Transverse colon (tissue), 4 donors: ENCODE data around the gene PRPSAP2. TPM values are rescaled to one million over a fixed set of nuclear protein-coding genes. Genes with fewer than 3 reads are reported as not detected.
A peak's percentile ranks its signal among the peaks of the same experiment; 100 is the strongest.

Experiments used
- DNase-seq: peaks from one replicate; pipeline ENCODE4 v3.0.0-alpha.2; 2019
- H3K27ac ChIP-seq, 4 donors: fragments of 200-600 bp; sonication (generic); 2 replicates each; pipeline ENCODE4 v1.5.1; 2016 to 2018; ENCODE audit warnings: inconsistent platforms in 4 of 4
- H3K27me3 ChIP-seq: fragments of 200-600 bp; sonication (generic); 2 replicates; pipeline ENCODE4 v1.5.1; 2017; ENCODE audit warnings: inconsistent platforms
- H3K36me3 ChIP-seq, 4 donors: fragments of 200-600 bp; sonication (generic); 2 replicates each; pipeline ENCODE4 v1.5.1; 2017 to 2019; ENCODE audit warnings: inconsistent platforms in 4 of 4
- H3K4me1 ChIP-seq, 4 donors: fragments of 200-600 bp; sonication (generic); 2 replicates each; pipeline ENCODE4 v1.5.1; 2017 to 2020; ENCODE audit warnings: inconsistent platforms in 4 of 4
- H3K4me3 ChIP-seq, 4 donors: fragments of 200-600 bp; sonication (generic); 1 replicate in 1 of 4; 2 replicates in 3 of 4; pipeline versions ENCODE4 v1.5.1 to v1.6.1; 2017 to 2019; ENCODE audit warnings: inconsistent platforms in 4 of 4
- H3K9me3 ChIP-seq, 2 donors: fragments of 200-600 bp; sonication (generic); 2 replicates each; pipeline ENCODE4 v1.5.1; 2017 to 2019; ENCODE audit warnings: inconsistent platforms in 2 of 2
- CTCF ChIP-seq, 5 experiments: fragments of 200-600 bp in 3 of 5; fragments of 450-650 bp in 2 of 5; sonication (generic) in 3 of 5; IDR thresholded peaks; 1 replicate in 2 of 5; 2 replicates in 3 of 5; pipeline ENCODE4 v1.5.1; 2016 to 2017; ENCODE audit warnings: antibody characterized with exemption in 5 of 5, inconsistent platforms in 3 of 5, mild to moderate bottlenecking in 2 of 5, moderate library complexity in 1 of 5
- EP300 ChIP-seq: sonication (generic); formaldehyde crosslinking; IDR thresholded peaks from one replicate; pipeline ENCODE4 v1.6.1; 2017; ENCODE audit warnings: antibody characterized with exemption, low read depth
- POLR2A ChIP-seq: fragments of 450-650 bp; IDR thresholded peaks from one replicate; pipeline ENCODE4 v1.6.1; 2016; ENCODE audit warnings: antibody characterized with exemption, mild to moderate bottlenecking, moderate library complexity
- POLR2AphosphoS5 ChIP-seq, 3 donors: sonication (generic); formaldehyde crosslinking; IDR thresholded peaks; one replicate each; pipeline ENCODE4 v1.6.1; 2016; ENCODE audit warnings: antibody characterized with exemption in 3 of 3
- WGBS, 2 donors: methylation state at CpG; one replicate each; pipeline ENCODE4 v1.1.5; 2018; ENCODE audit warnings: low coverage in 1 of 2; 5-methylcytosine and 5-hydroxymethylcytosine counted together
- in situ Hi-C, 4 donors: fragments of 200-750 bp; cut with MboI; loops; one replicate each; pipeline versions ENCODE4 v1.15.0 to v1.15.1; 2017; ENCODE audit warnings: low sequenced_read_pairs in 3 of 4, low pct_ligation_motif_present in 1 of 4, low pct_unique_long_range_greater_than_20kb in 1 of 4
- intact Hi-C: fragments of 100-400 bp; cut with DNase I; formaldehyde crosslinking; loops from one replicate; pipeline ENCODE4 v1.15.1; 2023; ENCODE audit warnings: low total_unique reads
- small RNA-seq, 4 donors: library from RNA; depleted of rRNA; stranded (forward); fragments of <200 nt; gene quantifications; one replicate each; pipeline ENCODE3, GENCODE V24; 2016
- total RNA-seq, 4 donors: library from RNA; depleted of rRNA; stranded (reverse); fragments of >200 nt; gene quantifications; one replicate each; pipeline ENCODE4 v1.1.0, GENCODE V29; 2016

The PRPSAP2 gene
- total RNA-seq, 4 donors from 2014 or later = 22.4 to 77.0 (median 27.2) TPM

GRCh38 chr17:18977021-18977420 lies 119.1 kb downstream of the PRPSAP2 start:
- no peak for TF ChIP-seq POLR2A
- no peak for TF ChIP-seq CTCF (IDR thresholded peaks at IDR 0.05)
- TF ChIP-seq POLR2AphosphoS5 (IDR thresholded peaks at IDR 0.05) = no peak
- TF ChIP-seq EP300 = no peak
- WGBS, 2 donors = 77% methylated on average over 4 of the region's 4 CpGs; no CpG with 5 or more reads in 1 of the 2 donors
- no peaks in the 10 kb centered on the region for H3K27me3 ChIP-seq
- intact Hi-C loops (no loop called here), in situ Hi-C loops (no loop called here)
- no peak overlapping the region for H3K4me3 ChIP-seq
- peak overlapping the region in 2 of 4 donors; percentile 68 to 72 for H3K27ac ChIP-seq
- H3K36me3 ChIP-seq = no peaks in the 10 kb centered on the region
- peaks cover 5 to 41% (median 35%) of the 10 kb centered on the region in 4 donors for H3K4me1 ChIP-seq
- no peaks in the 10 kb centered on the region for H3K9me3 ChIP-seq
- DNase-seq = no peak

GRCh38 chr17:18977646-18978045 lies 119.7 kb downstream of the PRPSAP2 start:
- TF ChIP-seq EP300 (no peak), POLR2AphosphoS5 (IDR thresholded peaks at IDR 0.05) (no peak), CTCF (IDR thresholded peaks at IDR 0.05) (no peak), POLR2A (no peak)
- no peak for DNase-seq
- no peaks in the 10 kb centered on the region for H3K36me3 ChIP-seq
- no peak overlapping the region for H3K4me3 ChIP-seq
- in situ Hi-C loops (no loop called here), intact Hi-C loops (no loop called here)
- H3K9me3 ChIP-seq = no peaks in the 10 kb centered on the region
- 83 to 86% methylated on average over 1 to 19 of the region's 19 CpGs for WGBS, 2 donors
- H3K27ac ChIP-seq = peak overlapping the region in 2 of 4 donors; percentile 16 to 68
- H3K27me3 ChIP-seq = no peaks in the 10 kb centered on the region
- H3K4me1 ChIP-seq = peaks cover 9 to 47% (median 41%) of the 10 kb centered on the region in 4 donors

- WGBS, 2 donors = 93% methylated on average over 13 of the region's 13 CpGs; no CpG with 5 or more reads in 1 of the 2 donors
- no peaks in the 10 kb centered on the region for H3K9me3 ChIP-seq
- no peak overlapping the region for H3K27ac ChIP-seq
- no peaks in the 10 kb centered on the region for H3K27me3 ChIP-seq
- TF ChIP-seq CTCF (IDR thresholded peaks at IDR 0.05) (no peak), POLR2AphosphoS5 (IDR thresholded peaks at IDR 0.05) (no peak), EP300 (no peak), POLR2A (no peak)
- no peak for DNase-seq
- H3K4me1 ChIP-seq = peaks cover 9 to 51% (median 44%) of the 10 kb centered on the region in 4 donors
- H3K36me3 ChIP-seq = no peaks in the 10 kb centered on the region
- in situ Hi-C loops (no loop called here), intact Hi-C loops (no loop called here)
- H3K4me3 ChIP-seq = no peak overlapping the region
Measured at GRCh38 chr17:18978050-18978449, 120.1 kb downstream of the PRPSAP2 start.

- H3K27me3 ChIP-seq = no peaks in the 10 kb centered on the region
- in situ Hi-C loops (no loop called here), intact Hi-C loops (no loop called here)
- H3K4me1 ChIP-seq = peaks cover 9 to 51% (median 46%) of the 10 kb centered on the region in 4 donors
- H3K4me3 ChIP-seq = no peak overlapping the region
- WGBS, 2 donors = 89% methylated on average over 17 of the region's 17 CpGs; no CpG with 5 or more reads in 1 of the 2 donors
- no peak overlapping the region for H3K27ac ChIP-seq
- no peaks in the 10 kb centered on the region for H3K36me3 ChIP-seq
- no peak for DNase-seq
- no peak for TF ChIP-seq POLR2AphosphoS5 (IDR thresholded peaks at IDR 0.05)
- TF ChIP-seq CTCF (IDR thresholded peaks at IDR 0.05) = no peak
- TF ChIP-seq EP300 = no peak
- TF ChIP-seq POLR2A = no peak
- no peaks in the 10 kb centered on the region for H3K9me3 ChIP-seq
Measured at GRCh38 chr17:18978655-18979054, 120.7 kb downstream of the PRPSAP2 start.

Small RNA genes within 50 kb of the gene (small RNA-seq; reads per million reads assigned to genes)
- 0 reads per million in 4 donors for gene RF00324

Other genes starting within 250 kb of the PRPSAP2 start
- gene TBC1D28, start 213.7 kb upstream of the PRPSAP2 start, total RNA-seq = not detected
- 10 to 100 TPM in 2 of 4 donors, 1 to 10 TPM in 2; 3.1 to 36.7 (median 12.4) TPM for gene FOXO3B, start 175.8 kb upstream of the PRPSAP2 start, total RNA-seq
- gene FBXW10, start 114.1 kb upstream of the PRPSAP2 start, total RNA-seq = under 1 TPM in 1 of 4 donors, not detected in 3; 0.27 TPM
- 10 to 100 TPM in 2 of 4 donors, 1 to 10 TPM in 1, under 1 TPM in 1; 0.40 to 35.2 (median 19.9) TPM for gene TVP23B, start 76.9 kb upstream of the PRPSAP2 start, total RNA-seq
- gene SLC5A10, start 94.0 kb downstream of the PRPSAP2 start, total RNA-seq = not detected
- gene FAM83G, start 146.6 kb downstream of the PRPSAP2 start, total RNA-seq = 10 to 100 TPM; 33.6 to 75.6 (median 39.4) TPM
- gene GRAP, start 188.8 kb downstream of the PRPSAP2 start, total RNA-seq = 10 to 100 TPM in 1 of 4 donors, 1 to 10 TPM in 3; 1.6 to 20.2 (median 5.5) TPM